Coronary artery (tissue), 2 donors: Measurements from ENCODE around the gene C4orf50.

ENCODE experiments used
- DNase-seq: peaks from one replicate; pipeline ENCODE4 v3.0.0-alpha.2; 2017; ENCODE audit warnings: low spot score
- H3K27ac ChIP-seq, 2 donors: fragments of 200-600 bp; sonication (generic); one replicate each; pipeline ENCODE4 v1.5.1; 2016 to 2019
- H3K4me3 ChIP-seq: fragments of 200-600 bp; sonication (generic); 2 replicates; pipeline ENCODE4 v1.5.1; 2016; ENCODE audit warnings: mild to moderate bottlenecking, moderate library complexity
- TF ChIP-seq, protein P1 (sequence below): fragments of 200-600 bp; sonication (generic); IDR thresholded peaks from one replicate; pipeline ENCODE4 v1.5.1; 2019; ENCODE audit warnings: antibody characterized with exemption

C4orf50 gene

GRCh38 chr4:5924461-5925125 is 93.6 kb downstream of the C4orf50 start:
- TF ChIP-seq, protein P1, sequence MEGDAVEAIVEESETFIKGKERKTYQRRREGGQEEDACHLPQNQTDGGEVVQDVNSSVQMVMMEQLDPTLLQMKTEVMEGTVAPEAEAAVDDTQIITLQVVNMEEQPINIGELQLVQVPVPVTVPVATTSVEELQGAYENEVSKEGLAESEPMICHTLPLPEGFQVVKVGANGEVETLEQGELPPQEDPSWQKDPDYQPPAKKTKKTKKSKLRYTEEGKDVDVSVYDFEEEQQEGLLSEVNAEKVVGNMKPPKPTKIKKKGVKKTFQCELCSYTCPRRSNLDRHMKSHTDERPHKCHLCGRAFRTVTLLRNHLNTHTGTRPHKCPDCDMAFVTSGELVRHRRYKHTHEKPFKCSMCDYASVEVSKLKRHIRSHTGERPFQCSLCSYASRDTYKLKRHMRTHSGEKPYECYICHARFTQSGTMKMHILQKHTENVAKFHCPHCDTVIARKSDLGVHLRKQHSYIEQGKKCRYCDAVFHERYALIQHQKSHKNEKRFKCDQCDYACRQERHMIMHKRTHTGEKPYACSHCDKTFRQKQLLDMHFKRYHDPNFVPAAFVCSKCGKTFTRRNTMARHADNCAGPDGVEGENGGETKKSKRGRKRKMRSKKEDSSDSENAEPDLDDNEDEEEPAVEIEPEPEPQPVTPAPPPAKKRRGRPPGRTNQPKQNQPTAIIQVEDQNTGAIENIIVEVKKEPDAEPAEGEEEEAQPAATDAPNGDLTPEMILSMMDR, result no peak
- no peak overlapping the region for H3K27ac ChIP-seq
- H3K4me3 ChIP-seq, result no peak overlapping the region
- DNase-seq, result peak; percentile 26

DNA sequence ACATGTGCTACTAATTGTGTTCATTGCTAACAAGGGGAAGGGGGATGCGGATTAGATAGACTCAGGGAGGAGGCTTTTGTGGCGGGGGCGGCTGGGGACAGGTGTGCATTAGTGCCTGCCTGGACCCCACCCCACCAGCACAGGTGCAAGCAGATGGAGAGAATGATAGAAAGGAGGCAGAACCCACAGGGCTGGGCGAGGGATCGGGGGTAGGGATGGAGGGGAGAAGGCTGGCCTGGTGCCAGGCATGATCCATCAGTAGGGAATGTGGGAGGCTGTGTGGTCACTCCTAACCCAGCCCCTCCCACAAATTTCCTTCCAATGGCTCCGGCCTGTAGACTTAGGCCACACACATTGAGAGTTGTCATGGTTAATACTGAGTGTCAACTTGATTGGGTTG is 94.9 kb downstream of the C4orf50 start:
- H3K4me3 ChIP-seq, result no peak overlapping the region
- H3K27ac ChIP-seq, result no peak overlapping the region
- TF ChIP-seq, protein P1, result no peak
- no peak for DNase-seq

GRCh38 chr4:5922556-5922955 is 95.7 kb downstream of the C4orf50 start:
- TF ChIP-seq, protein P1, result no peak
- no peak overlapping the region for H3K27ac ChIP-seq
- no peak for DNase-seq
- H3K4me3 ChIP-seq, result no peak overlapping the region

GRCh38 chr4:5921981-5922380 is 96.2 kb downstream of the C4orf50 start:
- no peak overlapping the region for H3K27ac ChIP-seq
- no peak overlapping the region for H3K4me3 ChIP-seq
- TF ChIP-seq, protein P1, result no peak
- DNase-seq, result no peak

- Histone ChIP-seq H3K4me3 (no peak overlapping the region), H3K27ac (no peak overlapping the region)
- DNase-seq, result peak; percentile 41
- TF ChIP-seq, protein P1, result no peak
Measured at GRCh38 chr4:5921101-5921980, 96.9 kb downstream of the C4orf50 start.

DNA sequence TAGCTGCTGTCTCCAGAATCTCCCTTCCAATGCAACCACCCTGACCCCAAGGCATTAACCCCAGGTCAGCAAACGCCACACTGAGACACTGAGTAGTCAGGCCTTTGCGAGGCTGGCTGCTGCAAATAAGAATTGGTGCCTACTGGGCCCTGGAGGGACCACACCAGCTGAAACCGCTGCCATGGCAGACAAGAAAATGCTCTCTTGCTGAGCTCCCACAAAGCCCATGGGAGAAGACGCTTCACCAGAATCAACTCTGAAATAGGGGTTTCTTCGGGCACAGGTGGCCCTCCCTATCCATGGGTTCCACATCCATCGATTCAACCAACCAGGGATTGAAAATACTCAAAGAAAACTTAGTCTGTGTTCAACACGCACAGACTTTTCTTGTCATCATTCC is 98.7 kb downstream of the C4orf50 start:
- no peak for DNase-seq
- TF ChIP-seq, protein P1, result no peak
- Histone ChIP-seq H3K27ac (no peak overlapping the region), H3K4me3 (no peak overlapping the region)

GRCh38 chr4:5919044-5919443 is 99.2 kb downstream of the C4orf50 start:
- no peak overlapping the region for H3K4me3 ChIP-seq
- TF ChIP-seq, protein P1, result no peak

More at GRCh38 chr4:5919044-5919443, 99.2 kb downstream of the C4orf50 start:
- no peak overlapping the region for H3K27ac ChIP-seq
- no peak for DNase-seq
